Neuron (in vitro differentiated cells): ENCODE results near the gene ETFA.

ENCODE experiments used
- H2AFZ ChIP-seq: one replicate; pipeline ENCODE4 v1.6.1; 2013; ENCODE audit warnings: low read depth, mild to moderate bottlenecking, inconsistent platforms, low read length, moderate library complexity
- H3K27me3 ChIP-seq: one replicate; pipeline ENCODE4 v1.6.1; 2013; ENCODE audit warnings: low read length; ENCODE audit not compliant: insufficient read depth
- H3K36me3 ChIP-seq: one replicate; pipeline ENCODE4 v1.6.1; 2013; ENCODE audit warnings: low read length; ENCODE audit not compliant: insufficient read depth
- H3K4me1 ChIP-seq: one replicate; pipeline ENCODE4 v1.6.1; 2013; ENCODE audit warnings: low read length; ENCODE audit not compliant: insufficient read depth
- H3K4me3 ChIP-seq: 2 replicates; pipeline ENCODE4 v1.5.1; 2013; ENCODE audit warnings: mild to moderate bottlenecking, low read length, moderate library complexity
- H3K9me3 ChIP-seq: one replicate; pipeline ENCODE4 v1.6.1; 2013; ENCODE audit warnings: low read length

Gene ETFA

GRCh38 chr15:76311100-76311953, at the start of gene ETFA:
Gene ETFA (minus strand): TSS chr15:76311469. CDS start chr15:76311388, 81 bp downstream.
- H3K9me3 ChIP-seq = peaks cover 3% of the 10 kb centered on the region

GRCh38 chr15:76360416-76360815, 49.1 kb upstream of the ETFA start:
- Histone ChIP-seq H2AFZ (no peak overlapping the region), H3K27me3 (no peaks in the 10 kb centered on the region), H3K36me3 (no peaks in the 10 kb centered on the region), H3K9me3 (no peaks in the 10 kb centered on the region), H3K4me1 (no peaks in the 10 kb centered on the region), H3K4me3 (no peak overlapping the region)

More at GRCh38 chr15:76311100-76311953, at the start of gene ETFA:
- no peaks in the 10 kb centered on the region for H3K27me3 ChIP-seq
- H3K4me1 ChIP-seq = peaks cover 5% of the 10 kb centered on the region
- peak within 1 kb of the TSS; percentile 93 for H3K4me3 ChIP-seq
- peak within 1 kb of the TSS; percentile 90 for H2AFZ ChIP-seq
- H3K36me3 ChIP-seq = no peaks in the 10 kb centered on the region

GRCh38 chr15:76359152-76359551, 47.9 kb upstream of the ETFA start:
- Histone ChIP-seq H3K36me3 (no peaks in the 10 kb centered on the region), H2AFZ (no peak overlapping the region), H3K27me3 (no peaks in the 10 kb centered on the region)

GRCh38 chr15:76358453-76358852, 47.2 kb upstream of the ETFA start:
- Histone ChIP-seq H3K9me3 (no peaks in the 10 kb centered on the region), H2AFZ (no peak overlapping the region), H3K4me3 (no peak overlapping the region), H3K36me3 (no peaks in the 10 kb centered on the region), H3K27me3 (no peaks in the 10 kb centered on the region), H3K4me1 (no peaks in the 10 kb centered on the region)

More at GRCh38 chr15:76359152-76359551, 47.9 kb upstream of the ETFA start:
- no peak overlapping the region for H3K4me3 ChIP-seq
- H3K4me1 ChIP-seq = no peaks in the 10 kb centered on the region
- H3K9me3 ChIP-seq = no peaks in the 10 kb centered on the region

- no peaks in the 10 kb centered on the region for H3K36me3 ChIP-seq
- H3K4me1 ChIP-seq = no peaks in the 10 kb centered on the region
- no peaks in the 10 kb centered on the region for H3K9me3 ChIP-seq
- H3K4me3 ChIP-seq = no peak overlapping the region
- no peaks in the 10 kb centered on the region for H3K27me3 ChIP-seq
- H2AFZ ChIP-seq = no peak overlapping the region
Measured at GRCh38 chr15:76354823-76355440, 43.7 kb upstream of the ETFA start.

GRCh38 chr15:76353903-76354302, 42.6 kb upstream of the ETFA start:
- Histone ChIP-seq H3K4me1 (no peaks in the 10 kb centered on the region), H3K4me3 (no peak overlapping the region), H2AFZ (no peak overlapping the region), H3K9me3 (no peaks in the 10 kb centered on the region), H3K27me3 (no peaks in the 10 kb centered on the region), H3K36me3 (no peaks in the 10 kb centered on the region)

GRCh38 chr15:76353023-76353577, 41.8 kb upstream of the ETFA start:
- Histone ChIP-seq H3K27me3 (peaks cover 5% of the 10 kb centered on the region), H3K9me3 (no peaks in the 10 kb centered on the region), H3K36me3 (no peaks in the 10 kb centered on the region), H2AFZ (no peak overlapping the region), H3K4me3 (no peak overlapping the region), H3K4me1 (no peaks in the 10 kb centered on the region)

- H3K4me3 ChIP-seq = no peak overlapping the region
- peaks cover 13% of the 10 kb centered on the region for H3K4me1 ChIP-seq
- H2AFZ ChIP-seq = no peak overlapping the region
- H3K27me3 ChIP-seq = peaks cover 37% of the 10 kb centered on the region
- no peaks in the 10 kb centered on the region for H3K9me3 ChIP-seq
- no peaks in the 10 kb centered on the region for H3K36me3 ChIP-seq
Measured at GRCh38 chr15:76349301-76350070, 38.2 kb upstream of the ETFA start.

- peak overlapping the region; percentile 36 for H3K4me3 ChIP-seq
- no peaks in the 10 kb centered on the region for H3K9me3 ChIP-seq
- H2AFZ ChIP-seq = peak overlapping the region; percentile 53
- peaks cover 13% of the 10 kb centered on the region for H3K4me1 ChIP-seq
- H3K27me3 ChIP-seq = peaks cover 55% of the 10 kb centered on the region
- H3K36me3 ChIP-seq = no peaks in the 10 kb centered on the region
Measured at GRCh38 chr15:76347482-76348055, 36.3 kb upstream of the ETFA start.

- peak overlapping the region; percentile 36 for H3K4me3 ChIP-seq
- no peaks in the 10 kb centered on the region for H3K9me3 ChIP-seq
- peaks cover 13% of the 10 kb centered on the region for H3K4me1 ChIP-seq
- H3K27me3 ChIP-seq = peaks cover 61% of the 10 kb centered on the region
- no peaks in the 10 kb centered on the region for H3K36me3 ChIP-seq
- peak overlapping the region; percentile 53 for H2AFZ ChIP-seq
Measured at GRCh38 chr15:76346669-76347481, 35.6 kb upstream of the ETFA start.

- peaks cover 68% of the 10 kb centered on the region for H3K27me3 ChIP-seq
- H3K9me3 ChIP-seq = no peaks in the 10 kb centered on the region
- H3K4me1 ChIP-seq = peaks cover 20% of the 10 kb centered on the region
- peak overlapping the region; percentile 36 for H3K4me3 ChIP-seq
- no peaks in the 10 kb centered on the region for H3K36me3 ChIP-seq
- peak overlapping the region; percentile 53 for H2AFZ ChIP-seq
Measured at GRCh38 chr15:76345880-76346668, 34.8 kb upstream of the ETFA start.
